Effector memory CD4-positive, alpha-beta T cell (primary cell): Measurements from ENCODE around the gene UVRAG.

Experiments used
- DNase-seq, 3 donors: peaks; one replicate each; pipeline ENCODE4 v3.0.0-alpha.2; 2020
- H3K27ac ChIP-seq: 2 replicates; pipeline ENCODE4 v1.7.0; 2013; ENCODE audit warnings: mild to moderate bottlenecking, low read length, moderate library complexity; ENCODE audit not compliant: insufficient read depth, poor library complexity, severe bottlenecking
- H3K27me3 ChIP-seq: replicated peaks from 2 replicates; pipeline ENCODE4 v1.7.0; 2013; ENCODE audit warnings: mild to moderate bottlenecking, low read length; ENCODE audit not compliant: insufficient read depth, control insufficient read depth, poor library complexity, severe bottlenecking
- H3K36me3 ChIP-seq: 2 replicates; pipeline ENCODE4 v1.7.0; 2013; ENCODE audit warnings: mild to moderate bottlenecking, low read length, moderate library complexity; ENCODE audit not compliant: control insufficient read depth, insufficient read depth
- H3K4me1 ChIP-seq: 2 replicates; pipeline ENCODE4 v1.7.0; 2013; ENCODE audit warnings: low read length, mild to moderate bottlenecking; ENCODE audit not compliant: control insufficient read depth, insufficient read depth, poor library complexity, severe bottlenecking
- H3K4me3 ChIP-seq: 2 replicates; pipeline ENCODE4 v1.7.0; 2013; ENCODE audit warnings: low read length, low read depth, mild to moderate bottlenecking; ENCODE audit not compliant: insufficient read depth, poor library complexity, severe bottlenecking
- H3K9me3 ChIP-seq: 2 replicates; pipeline ENCODE4 v1.7.0; 2013; ENCODE audit warnings: mild to moderate bottlenecking, low read length, moderate library complexity; ENCODE audit not compliant: control insufficient read depth

Gene UVRAG

GRCh38 chr11:75910426-75911145, 95.6 kb downstream of the UVRAG start:
- Histone ChIP-seq H3K4me1 (no peaks in the 10 kb centered on the region), H3K27me3 (no peaks in the 10 kb centered on the region), H3K36me3 (peaks cover 6% of the 10 kb centered on the region), H3K27ac (no peak overlapping the region), H3K9me3 (no peaks in the 10 kb centered on the region), H3K4me3 (no peak overlapping the region)
- no peak for DNase-seq

- H3K4me3 ChIP-seq: no peak overlapping the region
- H3K4me1 ChIP-seq: no peaks in the 10 kb centered on the region
- DNase-seq: no peak
- no peaks in the 10 kb centered on the region for H3K27me3 ChIP-seq
- H3K36me3 ChIP-seq: peaks cover 6% of the 10 kb centered on the region
- no peaks in the 10 kb centered on the region for H3K9me3 ChIP-seq
- no peak overlapping the region for H3K27ac ChIP-seq
Observed at GRCh38 chr11:75911459-75911858, 96.4 kb downstream of the UVRAG start.

GRCh38 chr11:75913984-75914383, 99.0 kb downstream of the UVRAG start:
- no peak for DNase-seq
- H3K27ac ChIP-seq: no peak overlapping the region
- H3K4me3 ChIP-seq: no peak overlapping the region
- no peaks in the 10 kb centered on the region for H3K4me1 ChIP-seq
- H3K27me3 ChIP-seq: no peaks in the 10 kb centered on the region
- no peaks in the 10 kb centered on the region for H3K9me3 ChIP-seq
- peaks cover 6% of the 10 kb centered on the region for H3K36me3 ChIP-seq

- no peak for DNase-seq
- no peak overlapping the region for H3K27ac ChIP-seq
- peaks cover 4% of the 10 kb centered on the region for H3K36me3 ChIP-seq
- no peaks in the 10 kb centered on the region for H3K9me3 ChIP-seq
- no peak overlapping the region for H3K4me3 ChIP-seq
- no peaks in the 10 kb centered on the region for H3K27me3 ChIP-seq
- no peaks in the 10 kb centered on the region for H3K4me1 ChIP-seq
Observed at GRCh38 chr11:75916882-75917281, 101.9 kb downstream of the UVRAG start.

- Histone ChIP-seq H3K27ac (no peak overlapping the region), H3K9me3 (no peaks in the 10 kb centered on the region), H3K27me3 (no peaks in the 10 kb centered on the region), H3K4me3 (no peak overlapping the region), H3K36me3 (no peaks in the 10 kb centered on the region), H3K4me1 (no peaks in the 10 kb centered on the region)
- DNase-seq: no peak
Observed at GRCh38 chr11:75918331-75918730, 103.3 kb downstream of the UVRAG start.

- H3K27ac ChIP-seq: no peak overlapping the region
- H3K9me3 ChIP-seq: no peaks in the 10 kb centered on the region
- H3K4me1 ChIP-seq: no peaks in the 10 kb centered on the region
- no peak for DNase-seq
- no peaks in the 10 kb centered on the region for H3K27me3 ChIP-seq
- H3K4me3 ChIP-seq: no peak overlapping the region
- no peaks in the 10 kb centered on the region for H3K36me3 ChIP-seq
Observed at GRCh38 chr11:75919525-75919924, 104.5 kb downstream of the UVRAG start.

DNA sequence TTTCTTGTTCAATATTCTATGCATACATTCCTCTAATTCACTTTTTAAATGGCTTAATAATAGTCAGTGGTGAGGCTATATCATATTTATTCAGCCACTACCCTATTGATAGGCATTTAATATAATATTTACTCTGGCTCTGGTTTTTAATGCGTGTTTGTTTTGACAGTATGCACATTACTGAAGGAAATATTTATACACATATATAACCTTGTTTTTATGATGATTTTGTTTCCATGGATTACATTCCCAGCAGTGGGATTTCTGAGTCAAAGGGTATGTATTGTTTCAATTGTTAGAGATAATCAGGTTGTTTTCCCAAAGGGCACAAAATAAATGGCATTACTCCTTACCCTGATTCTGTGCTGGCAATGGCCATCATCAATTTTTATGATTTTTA, 105.8 kb downstream of the UVRAG start:
- DNase-seq: no peak
- H3K27ac ChIP-seq: no peak overlapping the region
- H3K36me3 ChIP-seq: no peaks in the 10 kb centered on the region
- no peaks in the 10 kb centered on the region for H3K4me1 ChIP-seq
- no peak overlapping the region for H3K4me3 ChIP-seq
- no peaks in the 10 kb centered on the region for H3K9me3 ChIP-seq
- no peaks in the 10 kb centered on the region for H3K27me3 ChIP-seq

GRCh38 chr11:75921808-75922207, 106.8 kb downstream of the UVRAG start:
- H3K36me3 ChIP-seq: no peaks in the 10 kb centered on the region
- DNase-seq: no peak
- H3K27me3 ChIP-seq: no peaks in the 10 kb centered on the region
- H3K27ac ChIP-seq: no peak overlapping the region
- no peaks in the 10 kb centered on the region for H3K4me1 ChIP-seq
- H3K4me3 ChIP-seq: no peak overlapping the region
- no peaks in the 10 kb centered on the region for H3K9me3 ChIP-seq

DNA sequence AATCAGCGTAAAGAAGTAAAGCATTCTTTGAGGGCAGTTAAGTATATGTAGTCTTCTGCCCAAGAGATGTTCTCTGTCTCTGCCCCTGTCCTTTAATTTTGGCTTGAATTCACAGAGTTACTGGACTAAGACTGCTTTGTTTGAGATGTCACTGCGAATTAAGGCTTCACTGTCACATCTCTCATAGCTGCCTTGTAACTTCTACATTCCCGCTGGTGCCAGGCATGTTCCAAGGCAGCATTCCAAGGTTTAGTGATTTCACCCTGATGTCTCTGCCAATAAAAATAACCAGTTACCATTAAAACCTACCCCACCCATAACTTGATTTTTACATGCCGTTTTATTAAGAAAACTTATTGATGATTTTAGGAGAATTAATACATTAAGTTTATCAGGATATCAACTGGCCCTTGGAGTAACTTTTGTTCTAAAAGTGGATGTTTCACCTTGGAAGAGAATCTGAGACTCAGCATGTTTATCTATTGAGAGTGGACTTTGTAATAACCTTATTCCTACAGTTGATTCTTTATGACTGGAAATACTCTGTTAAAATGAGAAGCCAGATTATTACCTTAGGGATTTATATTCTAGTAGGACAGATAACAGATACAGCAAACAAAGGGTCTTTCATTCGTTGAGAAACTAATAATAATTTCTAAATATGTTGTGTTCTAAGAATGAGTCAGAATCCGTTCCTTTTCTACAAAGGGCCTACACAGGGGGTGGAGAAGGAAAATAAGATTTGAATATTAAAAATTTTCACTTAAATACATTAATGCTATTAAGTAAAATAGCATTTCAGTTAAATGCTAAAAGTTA, 110.2 kb downstream of the UVRAG start:
- H3K27me3 ChIP-seq: no peaks in the 10 kb centered on the region
- DNase-seq: no peak

GRCh38 chr11:75925785-75926164, 110.8 kb downstream of the UVRAG start:
- H3K27me3 ChIP-seq: no peaks in the 10 kb centered on the region
- DNase-seq: no peak
- H3K4me3 ChIP-seq: no peak overlapping the region
- H3K4me1 ChIP-seq: no peaks in the 10 kb centered on the region
- H3K9me3 ChIP-seq: no peaks in the 10 kb centered on the region
- no peaks in the 10 kb centered on the region for H3K36me3 ChIP-seq
- H3K27ac ChIP-seq: no peak overlapping the region

More for the DNA sequence above, 110.2 kb downstream of the UVRAG start:
- H3K36me3 ChIP-seq: no peaks in the 10 kb centered on the region
- no peaks in the 10 kb centered on the region for H3K4me1 ChIP-seq
- H3K4me3 ChIP-seq: no peak overlapping the region
- H3K27ac ChIP-seq: no peak overlapping the region
- H3K9me3 ChIP-seq: no peaks in the 10 kb centered on the region
